HepG2 (cell line): ENCODE results near the gene COX7A2L. TPM values are rescaled to one million over a fixed set of nuclear protein-coding genes. Genes with fewer than 3 reads are reported as not detected.

Experiments used
- ATAC-seq: fragments of 200-7000 bp; cut with Tn5 transposase; 3 replicates; pipeline ENCODE4 v1.9.1; 2020; ENCODE audit warnings: mild to moderate bottlenecking, moderate library complexity
- BruUV-seq: library from RNA; stranded (reverse); fragments of 400-500 nt; replicated peaks from 2 replicates; lab custom pipeline; 2021; lab: Mats Ljungman, UMichigan
- CTCF ChIA-PET: fragments of 300-600 bp; formaldehyde crosslinking; extraction: SDS; loops from one replicate; lab custom pipeline; 2021; ENCODE audit warnings: low total read pairs, inconsistent platforms, low intra/inter-chr PET ratio; lab: Yijun Ruan, JAX
- POLR2A ChIA-PET: fragments of 350-600 bp; sonication (Branson Sonifier 250); formaldehyde crosslinking; loops from one replicate; lab custom pipeline; 2020; ENCODE audit warnings: antibody characterized with exemption, inconsistent platforms; lab: Yijun Ruan, JAX
- DNase-seq: peaks from one replicate; pipeline ENCODE4 v3.0.0-alpha.2; 2015; ENCODE audit warnings: low spot score
- FAIRE-seq: peaks from 3 replicates; lab custom pipeline; 2011; peaks lifted over from hg19 to GRCh38; lab: Jason Lieb, UNC
- H2AFZ ChIP-seq: one replicate; pipeline ENCODE4 v1.6.1; 2011; ENCODE audit warnings: low read length, inconsistent platforms
- H3K27ac ChIP-seq: fragments of 300-600 bp; 3 replicates; pipeline ENCODE4 v1.8.0; 2011; ENCODE audit warnings: mixed run types, mild to moderate bottlenecking, mixed read lengths, low read length, inconsistent platforms; ENCODE audit not compliant: insufficient read depth; ENCODE audit errors: extremely low read length
- H3K27me3 ChIP-seq, 2 experiments: fragments of 200-600 bp in 1 of 2; 2 replicates in 1 of 2; 3 replicates in 1 of 2; pipeline versions ENCODE4 v1.6.0 to v1.8.0; 2011; ENCODE audit warnings: low read length in 2 of 2, mild to moderate bottlenecking in 2 of 2, moderate library complexity in 2 of 2, inconsistent platforms in 1 of 2; ENCODE audit not compliant: insufficient read depth in 2 of 2, control insufficient read depth in 1 of 2
- H3K36me3 ChIP-seq, 2 experiments: fragments of 200-600 bp in 1 of 2; replicated peaks in 1 of 2; 2 replicates in 1 of 2; 3 replicates in 1 of 2; pipeline versions ENCODE4 v1.5.1 to v1.8.0; 2011; ENCODE audit warnings: low read length in 2 of 2, inconsistent platforms in 1 of 2; ENCODE audit not compliant: insufficient read depth in 2 of 2, control insufficient read depth in 1 of 2
- H3K4me1 ChIP-seq: 2 replicates; pipeline ENCODE4 v1.5.1; 2012; ENCODE audit warnings: low read length, inconsistent platforms; ENCODE audit not compliant: insufficient read depth
- H3K4me2 ChIP-seq: 2 replicates; pipeline ENCODE4 v1.6.0; 2011; ENCODE audit warnings: low read depth, low read length, inconsistent platforms
- H3K4me3 ChIP-seq, 3 experiments: fragments of 200-600 bp in 1 of 3; sonication (generic), shearing (Covaris generic) in 1 of 3; replicated peaks in 1 of 3; 2 replicates each; pipeline ENCODE4 v1.5.1; 2011 to 2016; ENCODE audit warnings: low read length in 3 of 3, inconsistent platforms in 2 of 3, low read depth in 2 of 3, mild to moderate bottlenecking in 2 of 3, control low read depth in 1 of 3, mixed read lengths in 1 of 3; ENCODE audit not compliant: insufficient read depth in 1 of 3
- H3K79me2 ChIP-seq: one replicate; pipeline ENCODE4 v1.6.1; 2011; ENCODE audit warnings: low read length, inconsistent platforms; ENCODE audit not compliant: insufficient read depth
- H3K9ac ChIP-seq: 2 replicates; pipeline ENCODE4 v1.6.0; 2011; ENCODE audit warnings: mild to moderate bottlenecking, low read depth, low read length, inconsistent platforms; ENCODE audit not compliant: insufficient read depth
- H3K9me3 ChIP-seq: 2 replicates; pipeline ENCODE4 v1.5.1; 2012; ENCODE audit warnings: mild to moderate bottlenecking, low read length
- H4K20me1 ChIP-seq: 2 replicates; pipeline ENCODE4 v1.6.0; 2011; ENCODE audit warnings: inconsistent platforms, mild to moderate bottlenecking, low read length, moderate library complexity; ENCODE audit not compliant: insufficient read depth
- ATRX ChIP-seq: sonication (generic); formaldehyde crosslinking; IDR thresholded peaks from 2 replicates; pipeline ENCODE4 v1.4.0; 2020; ENCODE audit warnings: missing genetic modification reagents, borderline replicate concordance
- CCDC6 ChIP-seq: sonication (generic); formaldehyde crosslinking; IDR thresholded peaks from 2 replicates; pipeline ENCODE4 v1.8.1; 2022; ENCODE audit warnings: mild to moderate bottlenecking, missing genetic modification reagents, moderate library complexity
- CTCF ChIP-seq: sonication (generic); formaldehyde crosslinking; IDR thresholded peaks from 2 replicates; pipeline ENCODE4 v1.5.0; 2020; ENCODE audit warnings: mild to moderate bottlenecking, missing genetic modification reagents, moderate library complexity
- HNF1B ChIP-seq: sonication (generic); formaldehyde crosslinking; IDR thresholded peaks from 2 replicates; pipeline ENCODE4 v1.5.1; 2020; ENCODE audit warnings: mild to moderate bottlenecking, moderate library complexity, missing genetic modification reagents
- HNRNPH1 ChIP-seq: fragments of 200-400 bp; formaldehyde crosslinking; optimal IDR thresholded peaks from 2 replicates; pipeline ENCODE3; 2017; ENCODE audit warnings: mild to moderate bottlenecking, low read depth, low read length
- MAFF ChIP-seq: IDR thresholded peaks from 2 replicates; pipeline ENCODE4 v1.6.1; 2011; ENCODE audit warnings: low read depth, low read length, improper control_type of control experiment
- SAP130 ChIP-seq: IDR thresholded peaks from 2 replicates; pipeline ENCODE4 v1.6.1; 2016; ENCODE audit warnings: low read depth
- STAG1 ChIP-seq: sonication (generic); formaldehyde crosslinking; IDR thresholded peaks from 2 replicates; pipeline ENCODE4 v1.4.0; 2020; ENCODE audit warnings: missing genetic modification reagents
- XRCC5 ChIP-seq: fragments of 200-400 bp; formaldehyde crosslinking; optimal IDR thresholded peaks from 2 replicates; pipeline ENCODE3; 2017; ENCODE audit warnings: mild to moderate bottlenecking, low read length
- ZFX ChIP-seq: sonication (generic); formaldehyde crosslinking; IDR thresholded peaks from 2 replicates; pipeline ENCODE4 v1.4.0; 2020; ENCODE audit warnings: mild to moderate bottlenecking, low read depth, missing genetic modification reagents, moderate library complexity
- ZMYM2 ChIP-seq: sonication (generic); formaldehyde crosslinking; IDR thresholded peaks from 2 replicates; pipeline ENCODE4 v1.8.0; 2022; ENCODE audit warnings: mild to moderate bottlenecking, missing genetic modification reagents
- ZNF563 ChIP-seq: sonication (generic); formaldehyde crosslinking; IDR thresholded peaks from 2 replicates; pipeline ENCODE4 v1.8.0; 2022; ENCODE audit warnings: mild to moderate bottlenecking, moderate library complexity, missing genetic modification reagents
- ZNF83 ChIP-seq: sonication (generic); formaldehyde crosslinking; IDR thresholded peaks from 2 replicates; pipeline ENCODE4 v1.4.0; 2020; ENCODE audit warnings: missing genetic modification reagents, mild to moderate bottlenecking, borderline replicate concordance
- WGBS: methylation state at CpG from one replicate; pipeline ENCODE4 v1.1.6; 2017; ENCODE audit warnings: low lambda C conversion rate; 5-methylcytosine and 5-hydroxymethylcytosine counted together
- in situ Hi-C: cut with HindIII; loops from 2 replicates; pipeline ENCODE4 v1.10.0; 2017; ENCODE audit warnings: low pct_unique_long_range_greater_than_20kb; ENCODE audit not compliant: extremely low pct_ligation_motif_present
- intact Hi-C: fragments of 100-400 bp; cut with micrococcal nuclease; formaldehyde crosslinking; loops from one replicate; pipeline ENCODE4 v1.10.0; 2022; ENCODE audit not compliant: unreplicated experiment
- polyA plus RNA-seq, 8 experiments: library from polyadenylated mRNA; depleted of rRNA in 3 of 8; stranded (reverse) in 7 of 8; unstranded in 1 of 8; fragments of >200 nt; fragmentation: Illumina TruSeq in 4 of 8; extraction: Trizol in 4 of 8; gene quantifications; 2 replicates each; pipeline versions ENCODE4 v1.2.1 to v1.2.3, GENCODE V29; 2011 to 2016; ENCODE audit warnings: low read depth in 4 of 8, missing spikeins in 1 of 8, mixed read lengths in 1 of 8; ENCODE audit not compliant: insufficient read depth in 1 of 8
- total RNA-seq, 5 experiments: library from RNA; depleted of rRNA; stranded (reverse); fragments of >200 nt; fragmentation: Illumina TruSeq; extraction: Trizol; gene quantifications; 2 replicates each; pipeline ENCODE4 v1.2.3, GENCODE V29; 2016; ENCODE audit warnings: low read depth in 1 of 5

COX7A2L gene
- total and polyA plus RNA-seq, 2 of the 13 experiments (the other 11 are each of a cell fraction or from before 2014, with no cell fraction given): 155 to 201 TPM

- H3K27ac ChIP-seq: no peak overlapping the region
- no peaks in the 10 kb centered on the region for H4K20me1 ChIP-seq
- H2AFZ ChIP-seq: no peak overlapping the region
- no peaks in the 10 kb centered on the region for H3K36me3 ChIP-seq
- ChIA-PET POLR2A (no interaction called here), CTCF (interaction anchor here (1.9 kb wide), 1 partner anchor 277 kb away, joined by 4 read pairs; no protein-coding TSS in a partner anchor)
- peaks cover 20% of the 10 kb centered on the region for H3K4me1 ChIP-seq
- TF ChIP-seq CTCF (CRISPR knock-in tag): peak; percentile 29
- no peak for TF ChIP-seq ZNF83 (CRISPR knock-in tag)
- TF ChIP-seq HNRNPH1: no peak
- TF ChIP-seq STAG1 (CRISPR knock-in tag): peak; percentile 44
- ATAC-seq: peak; percentile 60
- BruUV-seq: no TSS peak
- 83% methylated on average over 5 of the region's 5 CpGs for WGBS
- H3K79me2 ChIP-seq: no peaks in the 10 kb centered on the region
- in situ Hi-C loops (loop anchor here (10.0 kb wide), 1 partner anchor 278 kb away; no protein-coding TSS in a partner anchor), intact Hi-C loops (no loop called here)
- no peaks in the 10 kb centered on the region for H3K9me3 ChIP-seq
- peak; percentile 80 for FAIRE-seq
- no peak overlapping the region for H3K4me2 ChIP-seq
- DNase-seq: peak; percentile 35
- H3K4me3 ChIP-seq: no peak overlapping the region
- H3K27me3 ChIP-seq: no peaks in the 10 kb centered on the region
- H3K9ac ChIP-seq: no peak overlapping the region
These were observed 25.7 kb upstream of the COX7A2L start for GRCh38 chr2:42386682-42387081.

- no TSS peak for BruUV-seq
- peak overlapping the region; percentile 56 for H3K4me2 ChIP-seq
- no peaks in the 10 kb centered on the region for H3K9me3 ChIP-seq
- no peaks in the 10 kb centered on the region for H3K27me3 ChIP-seq
- no peaks in the 10 kb centered on the region for H3K79me2 ChIP-seq
- intact Hi-C loops: loop anchor here (1.0 kb wide), 1 partner anchor 278 kb away; no protein-coding TSS in a partner anchor
- ATAC-seq (peak; percentile 99), DNase-seq (peak; percentile 58), FAIRE-seq (peak; percentile 98)
- no peaks in the 10 kb centered on the region for H4K20me1 ChIP-seq
- H3K27ac ChIP-seq: no peak overlapping the region
- H3K36me3 ChIP-seq: no peaks in the 10 kb centered on the region
- no peak overlapping the region for H2AFZ ChIP-seq
- H3K9ac ChIP-seq: no peak overlapping the region
- WGBS: 20% methylated on average over 7 of the region's 7 CpGs
- in situ Hi-C loops: loop anchor here (10.0 kb wide), 1 partner anchor 280 kb away; no protein-coding TSS in a partner anchor
- ChIA-PET CTCF (interaction anchor here (1.9 kb wide), 1 partner anchor 278 kb away, joined by 4 read pairs; no protein-coding TSS in a partner anchor), POLR2A (interaction anchor here (0.8 kb wide), 1 partner anchor 408 kb away, joined by 3 read pairs; the partner anchor contains the start of gene HAAO)
- peaks cover 16% of the 10 kb centered on the region for H3K4me1 ChIP-seq
- peak overlapping the region in 1 of 3 experiments; percentile 21; a peak in 1 of 6 replicates for H3K4me3 ChIP-seq
- TF ChIP-seq ZNF563 (CRISPR knock-in tag): peak; percentile 31; the same call in 1 of the 2 replicates
- no peak for TF ChIP-seq CCDC6 (CRISPR knock-in tag)
- TF ChIP-seq MAFF: peak; percentile 62
- peak; percentile 69 for TF ChIP-seq ZFX
- TF ChIP-seq XRCC5: peak; percentile 51
- peak; percentile 84 for TF ChIP-seq HNF1B (CRISPR knock-in tag)
- no peak for TF ChIP-seq ATRX (CRISPR knock-in tag)
- TF ChIP-seq ZMYM2 (CRISPR knock-in tag): no peak
- TF ChIP-seq SAP130 (CRISPR knock-in tag): peak; percentile 42; the same call in 1 of the 2 replicates
These were observed 24.2 kb upstream of the COX7A2L start for GRCh38 chr2:42385225-42385624.
